Mesendoderm (in vitro differentiated cells): ENCODE data around the gene PI4KA.
"Not testable (repeated sequence)": the region's sequence is repeated elsewhere in the genome, so short reads cannot be mapped to it uniquely, and the experiment has no call there.

Experiments used
- DNase-seq: peaks from one replicate; pipeline ENCODE4 v3.0.0; 2013
- H2AK5ac ChIP-seq: 2 replicates; pipeline ENCODE4 v1.6.1; 2013; ENCODE audit warnings: low read length, inconsistent platforms
- H2BK120ac ChIP-seq: 2 replicates; pipeline ENCODE4 v1.6.1; 2013; ENCODE audit warnings: low read depth, mild to moderate bottlenecking, low read length, moderate library complexity, mixed read lengths
- H2BK15ac ChIP-seq: replicated peaks from 2 replicates; pipeline ENCODE4 v1.6.1; 2013; ENCODE audit warnings: low read depth, mild to moderate bottlenecking, moderate library complexity
- H2BK5ac ChIP-seq: 2 replicates; pipeline ENCODE4 v1.6.1; 2013; ENCODE audit warnings: low read length, inconsistent platforms
- H3K18ac ChIP-seq: 2 replicates; pipeline ENCODE4 v1.6.1; 2013; ENCODE audit warnings: mild to moderate bottlenecking, low read length, mixed read lengths
- H3K23ac ChIP-seq: one replicate; pipeline ENCODE4 v1.6.1; 2013; ENCODE audit warnings: low read length
- H3K27ac ChIP-seq: 2 replicates; pipeline ENCODE4 v1.5.1; 2013; ENCODE audit warnings: low read depth, mild to moderate bottlenecking, inconsistent platforms, low read length, moderate library complexity
- H3K27me3 ChIP-seq: 2 replicates; pipeline ENCODE4 v1.6.1; 2013; ENCODE audit warnings: low read length, control low read depth, mild to moderate bottlenecking, inconsistent platforms; ENCODE audit not compliant: insufficient read depth, poor library complexity
- H3K36me3 ChIP-seq: 2 replicates; pipeline ENCODE4 v1.6.1; 2013; ENCODE audit warnings: low read length, inconsistent platforms; ENCODE audit not compliant: control insufficient read depth, insufficient read depth
- H3K4ac ChIP-seq: one replicate; pipeline ENCODE4 v1.6.1; 2013; ENCODE audit warnings: low read depth, mild to moderate bottlenecking, low read length, moderate library complexity
- H3K4me1 ChIP-seq: 2 replicates; pipeline ENCODE4 v1.6.1; 2013; ENCODE audit warnings: low read depth, low read length, inconsistent platforms; ENCODE audit not compliant: control insufficient read depth
- H3K4me2 ChIP-seq: 2 replicates; pipeline ENCODE4 v1.6.1; 2013; ENCODE audit warnings: low read length
- H3K4me3 ChIP-seq: 2 replicates; pipeline ENCODE4 v1.5.1; 2013; ENCODE audit warnings: mild to moderate bottlenecking, low read length
- H3K56ac ChIP-seq: one replicate; pipeline ENCODE4 v1.6.1; 2013; ENCODE audit warnings: low read length
- H3K79me1 ChIP-seq: 2 replicates; pipeline ENCODE4 v1.6.1; 2013; ENCODE audit warnings: low read length, inconsistent platforms
- H3K79me2 ChIP-seq: 2 replicates; pipeline ENCODE4 v1.6.1; 2013; ENCODE audit warnings: mild to moderate bottlenecking, low read length; ENCODE audit not compliant: control insufficient read depth, insufficient read depth
- H3K9ac ChIP-seq: 2 replicates; pipeline ENCODE4 v1.6.1; 2013; ENCODE audit warnings: low read length, inconsistent platforms
- H4K5ac ChIP-seq: one replicate; pipeline ENCODE4 v1.6.1; 2013; ENCODE audit warnings: low read length
- H4K8ac ChIP-seq: one replicate; pipeline ENCODE4 v1.6.1; 2013; ENCODE audit warnings: low read depth, mild to moderate bottlenecking, control low read depth, low read length, moderate library complexity
- WGBS: extraction: QIAGEN DNeasy Blood & Tissue Kit; methylation state at CpG from one replicate; pipeline ENCODE4 v1.1.7; 2013; ENCODE audit warnings: low lambda C conversion rate, missing lambda C conversion rate; ENCODE audit not compliant: insufficient coverage; ENCODE audit errors: extremely low coverage; 5-methylcytosine and 5-hydroxymethylcytosine counted together

Gene PI4KA

DNA sequence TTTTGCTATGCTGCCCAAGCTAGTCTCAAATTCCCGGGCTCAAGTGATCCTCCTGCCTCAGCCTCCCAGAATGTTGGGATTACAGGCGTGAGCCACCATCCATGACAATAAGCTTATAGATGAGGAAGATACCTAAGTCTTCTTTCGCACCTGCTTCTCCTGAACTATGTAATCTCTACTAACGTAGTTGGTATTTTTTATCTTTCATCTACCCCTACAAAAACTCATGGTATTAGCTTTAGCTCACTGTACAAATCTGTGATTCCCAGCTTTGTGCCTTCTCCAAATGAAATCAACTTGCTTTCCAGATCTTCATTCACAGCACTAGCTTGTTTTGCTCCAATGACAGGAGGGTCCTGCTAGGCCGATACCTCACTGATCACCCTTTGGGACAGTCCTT, 36.4 kb downstream of the PI4KA start:
- H3K4ac ChIP-seq: no peak overlapping the region
- H3K79me1 ChIP-seq: no peaks in the 10 kb centered on the region
- no peak overlapping the region for H2BK15ac ChIP-seq
- no peaks in the 10 kb centered on the region for H3K36me3 ChIP-seq
- no peak overlapping the region for H3K4me3 ChIP-seq
- H4K8ac ChIP-seq: no peak overlapping the region
- H3K27me3 ChIP-seq: no peaks in the 10 kb centered on the region
- no peak overlapping the region for H3K9ac ChIP-seq
- H3K4me1 ChIP-seq: no peaks in the 10 kb centered on the region
- no peak overlapping the region for H4K5ac ChIP-seq
- WGBS: no CpG with 5 or more reads among the region's 5 CpGs
- H2AK5ac ChIP-seq: no peak overlapping the region
- H3K23ac ChIP-seq: no peak overlapping the region
- no peak overlapping the region for H3K18ac ChIP-seq
- H2BK5ac ChIP-seq: no peak overlapping the region
- no peak overlapping the region for H3K56ac ChIP-seq
- DNase-seq: no peak
- H3K27ac ChIP-seq: no peak overlapping the region
- H3K4me2 ChIP-seq: no peak overlapping the region
- H3K79me2 ChIP-seq: no peaks in the 10 kb centered on the region
- no peak overlapping the region for H2BK120ac ChIP-seq

DNA sequence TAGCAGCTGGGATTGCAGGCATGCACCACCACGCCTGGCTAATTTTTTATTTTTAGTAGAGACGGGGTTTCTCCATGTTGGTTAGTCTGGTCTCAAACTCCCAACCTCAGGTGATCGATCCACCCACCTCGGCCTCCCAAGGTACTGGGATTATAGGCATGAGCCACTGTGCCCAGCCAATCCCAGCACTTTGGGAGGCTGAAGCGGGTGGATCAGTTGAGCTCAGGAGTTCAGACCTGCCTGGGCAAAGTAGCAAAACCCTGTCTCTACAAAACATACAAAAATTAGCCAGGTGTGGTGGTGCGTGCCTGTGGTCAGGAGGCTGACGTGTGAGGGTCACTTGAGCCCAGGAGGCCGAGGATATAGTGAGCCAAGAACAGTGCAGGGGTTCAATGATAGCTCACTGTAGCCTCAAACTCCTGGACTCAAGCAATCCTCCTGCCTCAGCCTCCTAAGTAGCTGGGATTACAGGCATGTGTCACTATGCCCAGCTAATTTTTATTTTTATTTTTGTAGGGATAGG, 36.8 kb downstream of the PI4KA start:
- not testable (repeated sequence) for H3K27ac ChIP-seq, H3K79me1 ChIP-seq, H2BK5ac ChIP-seq, H3K79me2 ChIP-seq, H4K8ac ChIP-seq, H3K4me1 ChIP-seq, H4K5ac ChIP-seq, H3K23ac ChIP-seq, H2BK120ac ChIP-seq, H3K36me3 ChIP-seq, H2AK5ac ChIP-seq, H3K18ac ChIP-seq, H3K4ac ChIP-seq, DNase-seq, H3K56ac ChIP-seq, H3K9ac ChIP-seq, H3K4me2 ChIP-seq, H3K4me3 ChIP-seq, H2BK15ac ChIP-seq, H3K27me3 ChIP-seq
- no CpG with 5 or more reads among the region's 8 CpGs for WGBS

DNA sequence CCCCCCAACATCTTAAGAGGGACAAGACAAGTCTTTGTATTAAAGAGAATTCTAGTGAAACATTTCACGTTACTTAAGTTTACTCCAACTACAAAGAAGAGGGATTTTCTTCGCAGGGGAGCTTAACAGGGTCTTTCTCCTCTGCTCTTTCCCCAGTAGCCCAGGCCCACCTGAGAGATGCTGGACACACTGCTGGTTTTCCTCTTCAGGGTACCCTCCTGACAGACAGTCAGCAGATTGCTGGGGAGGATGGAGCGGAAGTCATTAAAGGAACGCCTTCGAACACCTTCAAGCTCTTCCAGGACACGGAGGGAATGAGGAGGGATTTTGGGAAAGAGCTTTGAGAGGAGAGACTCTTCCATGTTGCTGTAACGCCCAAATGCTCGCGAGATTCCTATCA, 39.1 kb downstream of the PI4KA start:
- no peaks in the 10 kb centered on the region for H3K27me3 ChIP-seq
- H3K4ac ChIP-seq: no peak overlapping the region
- no peak overlapping the region for H2BK120ac ChIP-seq
- H3K4me3 ChIP-seq: no peak overlapping the region
- H2BK15ac ChIP-seq: no peak overlapping the region
- no peak overlapping the region for H3K4me2 ChIP-seq
- no peaks in the 10 kb centered on the region for H3K4me1 ChIP-seq
- no peak overlapping the region for H3K9ac ChIP-seq
- H3K36me3 ChIP-seq: no peaks in the 10 kb centered on the region
- H3K23ac ChIP-seq: no peak overlapping the region
- H4K8ac ChIP-seq: no peak overlapping the region
- no peak overlapping the region for H4K5ac ChIP-seq
- no peak overlapping the region for H3K18ac ChIP-seq
- no peak overlapping the region for H3K27ac ChIP-seq
- no peaks in the 10 kb centered on the region for H3K79me2 ChIP-seq
- H2AK5ac ChIP-seq: no peak overlapping the region
- H3K56ac ChIP-seq: no peak overlapping the region
- no peak for DNase-seq
- no peaks in the 10 kb centered on the region for H3K79me1 ChIP-seq
- H2BK5ac ChIP-seq: no peak overlapping the region
- WGBS: no CpG with 5 or more reads among the region's 9 CpGs

DNA sequence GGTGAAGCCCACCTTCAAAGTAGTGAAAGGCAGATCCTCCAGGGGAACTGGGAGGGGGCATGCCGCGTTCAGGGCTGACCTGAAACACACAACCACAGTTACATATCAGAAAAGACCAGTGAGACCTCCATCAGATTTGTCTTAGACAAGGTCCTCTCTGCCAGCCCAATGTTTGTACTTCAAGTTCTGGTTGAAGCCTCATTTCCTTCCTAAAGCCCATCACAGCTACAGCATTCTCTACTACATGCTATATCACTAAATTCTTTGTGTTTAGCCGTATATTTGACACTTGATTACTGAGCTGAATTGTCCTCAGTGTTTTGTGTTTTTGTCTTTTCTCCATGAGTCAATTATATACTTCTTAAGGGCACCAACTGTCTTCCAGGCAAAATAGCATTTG, 40.1 kb downstream of the PI4KA start:
- Histone ChIP-seq H3K4me2 (no peak overlapping the region), H3K79me1 (no peaks in the 10 kb centered on the region), H4K8ac (no peak overlapping the region), H2BK15ac (no peak overlapping the region), H3K4me1 (no peaks in the 10 kb centered on the region), H4K5ac (no peak overlapping the region), H3K4ac (no peak overlapping the region), H3K27ac (no peak overlapping the region), H3K18ac (no peak overlapping the region), H3K36me3 (no peaks in the 10 kb centered on the region), H2BK120ac (no peak overlapping the region), H3K9ac (no peak overlapping the region), H2BK5ac (no peak overlapping the region), H3K27me3 (no peaks in the 10 kb centered on the region), H3K56ac (no peak overlapping the region), H3K23ac (no peak overlapping the region), H3K4me3 (no peak overlapping the region), H3K79me2 (no peaks in the 10 kb centered on the region), H2AK5ac (no peak overlapping the region)
- WGBS: no CpG with 5 or more reads among the region's 3 CpGs
- DNase-seq: no peak

DNA sequence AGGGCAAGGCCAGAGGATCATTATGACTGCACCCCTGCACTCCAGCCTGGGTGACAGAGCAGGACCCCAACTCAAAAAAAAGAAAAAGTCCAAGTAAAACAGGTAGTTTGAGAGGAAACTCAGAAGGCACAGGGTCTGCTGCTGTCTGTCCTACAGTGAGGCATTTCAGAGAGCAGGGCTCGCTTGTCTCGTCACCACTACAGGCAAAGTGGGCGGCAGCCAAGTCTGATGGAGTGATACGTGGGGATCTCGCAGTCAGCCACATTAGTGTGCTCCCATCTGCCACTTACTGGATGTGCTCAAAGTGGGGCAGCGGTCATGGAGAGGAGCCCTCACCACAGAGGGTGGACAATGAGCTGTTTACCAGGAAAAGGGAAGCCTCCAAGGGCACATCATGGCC, 42.1 kb downstream of the PI4KA start:
- Histone ChIP-seq H3K4me2 (no peak overlapping the region), H3K4me1 (no peaks in the 10 kb centered on the region), H4K8ac (no peak overlapping the region), H3K23ac (no peak overlapping the region), H2BK5ac (no peak overlapping the region), H3K4me3 (no peak overlapping the region), H3K4ac (no peak overlapping the region), H3K56ac (no peak overlapping the region), H3K79me2 (no peaks in the 10 kb centered on the region), H2BK120ac (no peak overlapping the region), H3K27ac (no peak overlapping the region), H3K79me1 (no peaks in the 10 kb centered on the region), H2BK15ac (no peak overlapping the region), H3K27me3 (no peaks in the 10 kb centered on the region), H3K18ac (no peak overlapping the region), H3K9ac (no peak overlapping the region), H4K5ac (no peak overlapping the region), H2AK5ac (no peak overlapping the region), H3K36me3 (no peaks in the 10 kb centered on the region)
- no CpG with 5 or more reads among the region's 6 CpGs for WGBS
- no peak for DNase-seq

DNA sequence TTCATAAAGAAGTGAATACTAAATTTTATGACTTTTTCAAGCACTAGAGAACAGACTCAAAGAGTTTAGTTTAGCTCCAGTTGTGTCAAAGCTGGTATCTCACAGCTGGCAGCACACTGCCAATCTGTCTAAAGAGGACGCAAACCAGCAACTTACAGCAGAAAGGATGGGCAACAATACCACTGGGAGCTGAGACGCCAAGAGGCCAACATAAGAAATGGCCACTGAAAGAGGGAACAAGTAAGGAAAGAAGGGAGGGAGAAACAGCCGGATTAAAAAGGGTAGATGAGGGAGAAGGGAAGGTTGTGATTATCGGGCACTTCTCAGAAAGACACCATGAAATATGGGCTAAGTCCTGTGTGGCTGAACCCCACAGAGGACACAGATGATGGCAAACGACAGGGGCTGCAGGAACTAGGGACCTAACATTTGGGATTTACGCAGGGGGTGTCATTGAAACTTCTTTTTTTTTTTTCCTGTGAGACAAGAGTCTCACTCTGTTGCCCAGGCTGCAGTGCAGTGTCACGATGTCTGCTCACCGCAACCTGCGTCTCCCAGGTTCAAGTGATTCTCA, 43.0 kb downstream of the PI4KA start:
- no peak overlapping the region for H2AK5ac ChIP-seq
- H3K4me3 ChIP-seq: no peak overlapping the region
- H3K27me3 ChIP-seq: no peaks in the 10 kb centered on the region
- H4K5ac ChIP-seq: no peak overlapping the region
- H2BK120ac ChIP-seq: no peak overlapping the region
- H3K4me2 ChIP-seq: no peak overlapping the region
- no peak overlapping the region for H3K23ac ChIP-seq
- H3K4ac ChIP-seq: no peak overlapping the region
- no peaks in the 10 kb centered on the region for H3K36me3 ChIP-seq
- no peak for DNase-seq
- no peak overlapping the region for H2BK5ac ChIP-seq
- no peak overlapping the region for H3K27ac ChIP-seq
- H2BK15ac ChIP-seq: no peak overlapping the region
- H3K9ac ChIP-seq: no peak overlapping the region
- no peak overlapping the region for H3K56ac ChIP-seq
- H3K18ac ChIP-seq: no peak overlapping the region
- no peaks in the 10 kb centered on the region for H3K4me1 ChIP-seq
- no peaks in the 10 kb centered on the region for H3K79me2 ChIP-seq
- H3K79me1 ChIP-seq: no peaks in the 10 kb centered on the region
- H4K8ac ChIP-seq: no peak overlapping the region
- WGBS: no CpG with 5 or more reads among the region's 9 CpGs
